Uterus (tissue), 2 donors: ENCODE measurements around the gene HK3.
"Not testable (repeated sequence)": the region's sequence is repeated elsewhere in the genome, so short reads cannot be mapped to it uniquely, and the experiment has no call there.

ENCODE experiments used
- POLR2A ChIP-seq, 2 donors: fragments of 450-650 bp; IDR thresholded peaks; one replicate each; pipeline ENCODE4 v1.6.1; 2016; ENCODE audit warnings: antibody characterized with exemption in 2 of 2, mild to moderate bottlenecking in 1 of 2, moderate library complexity in 1 of 2
- TF ChIP-seq, protein P1 (sequence below), 4 experiments: fragments of 200-600 bp in 2 of 4; fragments of 450-650 bp in 2 of 4; sonication (generic) in 2 of 4; IDR thresholded peaks; one replicate each; pipeline ENCODE4 v1.5.1; 2016 to 2019; ENCODE audit warnings: antibody characterized with exemption in 4 of 4, mild to moderate bottlenecking in 2 of 4, moderate library complexity in 1 of 4

DNA sequence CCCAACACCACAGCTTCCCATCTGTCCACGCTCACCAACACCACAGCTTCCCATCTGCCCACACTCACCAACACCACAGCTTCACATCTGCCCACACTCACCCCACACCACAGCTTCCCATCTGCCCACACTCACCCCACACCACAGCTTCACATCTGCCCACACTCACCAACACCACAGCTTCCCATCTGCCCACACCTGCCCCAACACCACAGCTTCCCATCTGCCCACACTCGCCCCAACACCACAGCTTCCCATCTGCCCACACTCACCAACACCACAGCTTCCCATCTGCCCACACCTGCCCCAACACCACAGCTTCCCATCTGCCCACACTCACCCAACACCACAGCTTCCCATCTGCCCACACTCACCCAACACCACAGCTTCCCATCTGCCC is 26.6 kb downstream of the HK3 start:
- TF ChIP-seq, protein P1, sequence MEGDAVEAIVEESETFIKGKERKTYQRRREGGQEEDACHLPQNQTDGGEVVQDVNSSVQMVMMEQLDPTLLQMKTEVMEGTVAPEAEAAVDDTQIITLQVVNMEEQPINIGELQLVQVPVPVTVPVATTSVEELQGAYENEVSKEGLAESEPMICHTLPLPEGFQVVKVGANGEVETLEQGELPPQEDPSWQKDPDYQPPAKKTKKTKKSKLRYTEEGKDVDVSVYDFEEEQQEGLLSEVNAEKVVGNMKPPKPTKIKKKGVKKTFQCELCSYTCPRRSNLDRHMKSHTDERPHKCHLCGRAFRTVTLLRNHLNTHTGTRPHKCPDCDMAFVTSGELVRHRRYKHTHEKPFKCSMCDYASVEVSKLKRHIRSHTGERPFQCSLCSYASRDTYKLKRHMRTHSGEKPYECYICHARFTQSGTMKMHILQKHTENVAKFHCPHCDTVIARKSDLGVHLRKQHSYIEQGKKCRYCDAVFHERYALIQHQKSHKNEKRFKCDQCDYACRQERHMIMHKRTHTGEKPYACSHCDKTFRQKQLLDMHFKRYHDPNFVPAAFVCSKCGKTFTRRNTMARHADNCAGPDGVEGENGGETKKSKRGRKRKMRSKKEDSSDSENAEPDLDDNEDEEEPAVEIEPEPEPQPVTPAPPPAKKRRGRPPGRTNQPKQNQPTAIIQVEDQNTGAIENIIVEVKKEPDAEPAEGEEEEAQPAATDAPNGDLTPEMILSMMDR (IDR thresholded peaks at IDR 0.05): not testable (repeated sequence)
- TF ChIP-seq POLR2A (IDR thresholded peaks at IDR 0.05): not testable (repeated sequence)
